Retinal pigment epithelial cell (primary cell): ENCODE results near the gene DERA.

ENCODE experiments used
- DNase-seq: peaks from one replicate; pipeline ENCODE4 v3.0.0-alpha.2; 2010; ENCODE audit warnings: low read depth
- H3K4me3 ChIP-seq: 2 replicates; pipeline ENCODE4 v1.5.1; 2011; ENCODE audit warnings: mild to moderate bottlenecking, low read length, control low read depth, moderate library complexity
- TF ChIP-seq, protein P1 (sequence below): conservative IDR thresholded peaks from 2 replicates; pipeline ENCODE4 v1.5.1; 2011; ENCODE audit warnings: low read depth, low read length, control low read depth, inconsistent platforms

DERA gene

DNA sequence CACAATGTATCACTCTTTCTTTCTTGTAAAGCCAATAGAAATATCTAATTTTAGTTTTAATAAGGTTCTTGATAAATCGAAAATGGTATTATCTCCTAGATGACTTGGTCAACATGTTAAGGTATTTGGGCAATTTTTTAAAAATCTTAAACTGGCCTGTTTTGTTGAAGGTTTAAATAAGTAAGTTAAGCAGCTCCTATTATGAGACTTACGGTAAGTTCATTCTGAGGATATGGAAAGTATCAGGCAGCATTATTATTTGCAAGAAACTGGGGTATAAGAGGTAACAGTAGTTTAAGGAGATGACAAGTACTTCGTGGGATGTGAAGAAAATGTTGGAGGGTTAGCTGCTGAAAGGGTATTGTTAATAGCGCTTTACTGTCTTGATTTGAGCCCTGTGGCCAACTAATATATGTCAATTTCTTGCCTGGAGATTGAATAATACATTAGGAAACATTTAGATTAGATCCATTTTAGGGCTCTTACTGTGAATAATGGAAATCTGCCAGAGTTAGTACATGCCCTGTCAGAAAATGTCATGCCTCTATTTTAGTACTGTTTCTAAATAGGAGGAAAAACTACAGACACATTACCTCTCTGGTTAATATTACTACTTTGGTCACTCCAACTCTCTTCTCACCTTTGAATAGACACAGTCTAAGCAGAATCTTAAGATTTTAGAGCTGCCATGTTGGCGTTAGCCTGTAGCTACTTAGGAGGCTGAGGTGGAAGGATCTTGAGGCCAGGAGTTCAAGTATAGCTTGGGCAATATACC, 23.9 kb upstream of the DERA start:
- no peak for DNase-seq
- TF ChIP-seq, protein P1, sequence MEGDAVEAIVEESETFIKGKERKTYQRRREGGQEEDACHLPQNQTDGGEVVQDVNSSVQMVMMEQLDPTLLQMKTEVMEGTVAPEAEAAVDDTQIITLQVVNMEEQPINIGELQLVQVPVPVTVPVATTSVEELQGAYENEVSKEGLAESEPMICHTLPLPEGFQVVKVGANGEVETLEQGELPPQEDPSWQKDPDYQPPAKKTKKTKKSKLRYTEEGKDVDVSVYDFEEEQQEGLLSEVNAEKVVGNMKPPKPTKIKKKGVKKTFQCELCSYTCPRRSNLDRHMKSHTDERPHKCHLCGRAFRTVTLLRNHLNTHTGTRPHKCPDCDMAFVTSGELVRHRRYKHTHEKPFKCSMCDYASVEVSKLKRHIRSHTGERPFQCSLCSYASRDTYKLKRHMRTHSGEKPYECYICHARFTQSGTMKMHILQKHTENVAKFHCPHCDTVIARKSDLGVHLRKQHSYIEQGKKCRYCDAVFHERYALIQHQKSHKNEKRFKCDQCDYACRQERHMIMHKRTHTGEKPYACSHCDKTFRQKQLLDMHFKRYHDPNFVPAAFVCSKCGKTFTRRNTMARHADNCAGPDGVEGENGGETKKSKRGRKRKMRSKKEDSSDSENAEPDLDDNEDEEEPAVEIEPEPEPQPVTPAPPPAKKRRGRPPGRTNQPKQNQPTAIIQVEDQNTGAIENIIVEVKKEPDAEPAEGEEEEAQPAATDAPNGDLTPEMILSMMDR, result no peak

DNA sequence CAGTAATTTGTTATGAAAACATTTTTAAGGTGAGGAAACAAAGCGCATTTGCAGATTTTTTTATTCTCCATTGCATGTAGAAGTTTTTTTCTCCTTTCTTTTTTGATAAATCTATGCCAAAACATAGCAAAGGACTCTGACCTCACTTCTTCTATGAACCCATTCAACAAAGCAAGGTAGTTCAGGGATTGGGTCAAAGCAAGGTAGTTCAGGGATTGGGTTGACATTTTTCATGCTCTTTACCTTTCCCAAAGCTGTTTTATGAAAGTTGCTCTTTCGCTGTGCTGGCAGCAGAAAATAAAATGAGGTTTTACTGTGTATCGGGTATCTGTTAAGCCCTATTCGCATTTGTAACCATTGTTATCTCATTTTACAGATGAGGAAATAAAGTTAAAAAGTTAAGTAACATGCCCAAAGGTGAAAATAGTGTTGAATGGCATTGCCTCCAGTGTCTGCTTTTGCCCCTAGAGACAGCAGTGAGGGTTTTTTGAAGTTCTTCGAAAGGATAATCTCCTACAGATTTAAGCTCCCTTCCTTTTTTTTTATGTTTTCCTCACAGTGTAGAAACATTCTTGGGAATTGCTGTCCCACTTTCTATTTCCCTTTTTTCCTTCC, 18.4 kb upstream of the DERA start:
- DNase-seq, result no peak
- TF ChIP-seq, protein P1, result no peak
- H3K4me3 ChIP-seq, result no peak overlapping the region

More for the DNA sequence above, 23.9 kb upstream of the DERA start:
- H3K4me3 ChIP-seq, result no peak overlapping the region

DNA sequence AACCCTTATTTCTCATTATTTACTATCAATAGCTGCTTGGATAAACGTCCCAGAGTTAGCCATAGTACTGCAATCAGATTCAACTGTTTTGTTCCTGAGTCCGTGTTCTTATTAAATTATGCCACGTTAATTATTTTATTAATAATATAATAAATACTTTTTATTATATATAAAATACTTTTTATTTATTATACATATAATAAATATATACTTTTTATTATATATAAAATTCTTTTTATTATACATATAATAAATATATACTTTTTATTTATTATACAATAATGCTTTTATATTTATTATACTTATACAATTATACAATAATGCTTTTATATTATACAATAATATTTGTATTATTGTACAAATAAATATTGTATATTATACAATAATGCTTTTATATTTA, 17.9 kb upstream of the DERA start:
- H3K4me3 ChIP-seq, result no peak overlapping the region
- TF ChIP-seq, protein P1, result no peak
- no peak for DNase-seq

DNA sequence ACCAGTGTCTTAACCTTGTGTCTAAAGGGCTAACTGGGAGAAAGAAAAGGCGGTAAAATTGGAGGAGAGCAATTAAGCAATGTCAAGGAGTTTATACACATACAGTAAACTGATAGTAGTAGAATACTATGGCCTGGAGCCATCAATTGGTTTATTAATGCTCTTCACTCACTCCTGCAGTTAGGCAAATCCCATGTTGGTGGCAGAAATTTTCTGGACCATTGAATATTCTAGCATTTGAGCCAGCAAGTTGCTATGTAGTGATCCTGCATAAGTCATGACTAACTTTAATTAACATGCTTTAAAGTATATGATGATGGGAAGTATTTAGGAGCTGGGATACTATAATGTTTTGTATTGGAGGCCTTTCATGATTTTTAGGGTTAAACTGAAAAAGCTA, 14.3 kb upstream of the DERA start:
- no peak overlapping the region for H3K4me3 ChIP-seq
- DNase-seq, result no peak
- TF ChIP-seq, protein P1, result no peak

DNA sequence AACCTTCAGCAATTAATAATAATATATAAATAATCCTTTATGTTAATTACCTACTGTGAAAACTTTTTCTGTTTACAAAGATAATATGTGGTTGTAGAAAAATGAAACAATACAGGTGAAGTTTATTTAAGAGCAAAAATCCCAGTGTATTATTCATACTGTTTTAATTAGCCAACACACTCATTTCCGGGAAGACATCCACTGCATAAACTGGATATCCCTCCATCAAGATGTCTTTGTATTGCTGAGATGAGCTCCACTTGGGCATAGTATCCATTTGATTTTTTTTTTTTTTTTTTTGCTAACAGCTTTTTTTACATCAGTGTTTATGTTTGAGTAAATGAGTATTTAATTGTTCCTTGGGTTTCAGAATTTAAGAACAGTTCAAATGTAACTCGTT, 13.7 kb upstream of the DERA start:
- H3K4me3 ChIP-seq, result no peak overlapping the region
- DNase-seq, result no peak
- TF ChIP-seq, protein P1, result no peak

DNA sequence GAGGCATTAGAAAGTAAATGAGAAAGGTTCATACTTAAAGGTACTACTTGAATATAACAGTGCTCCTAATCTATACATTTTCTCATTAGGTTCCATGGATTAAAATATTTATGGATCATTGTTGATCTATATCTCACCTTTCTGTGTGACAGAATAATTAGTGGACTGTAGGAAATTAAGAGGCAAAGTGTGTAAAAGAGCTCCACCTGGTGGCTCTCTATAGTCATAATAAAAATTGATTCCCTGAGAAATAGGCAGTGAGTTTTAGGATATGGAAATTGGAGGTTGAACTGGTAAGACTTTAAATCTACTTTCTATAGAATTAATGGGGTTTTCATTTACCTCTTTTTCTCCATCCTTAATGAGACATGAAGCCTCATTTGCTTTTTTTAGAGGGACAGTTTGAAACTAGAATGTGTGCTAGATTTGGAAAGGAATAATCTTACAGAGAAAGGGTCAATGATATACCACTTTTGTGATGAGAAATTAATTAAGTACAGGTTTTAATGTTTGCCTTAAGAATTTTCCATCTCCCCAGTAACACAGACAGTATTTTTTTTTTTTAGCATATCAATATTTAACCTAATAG, 11.8 kb upstream of the DERA start:
- DNase-seq, result no peak
- TF ChIP-seq, protein P1, result peak; percentile 63
- H3K4me3 ChIP-seq, result no peak overlapping the region
